ENCODE results near the gene ERVMER34-1.

Gene ERVMER34-1

DNA sequence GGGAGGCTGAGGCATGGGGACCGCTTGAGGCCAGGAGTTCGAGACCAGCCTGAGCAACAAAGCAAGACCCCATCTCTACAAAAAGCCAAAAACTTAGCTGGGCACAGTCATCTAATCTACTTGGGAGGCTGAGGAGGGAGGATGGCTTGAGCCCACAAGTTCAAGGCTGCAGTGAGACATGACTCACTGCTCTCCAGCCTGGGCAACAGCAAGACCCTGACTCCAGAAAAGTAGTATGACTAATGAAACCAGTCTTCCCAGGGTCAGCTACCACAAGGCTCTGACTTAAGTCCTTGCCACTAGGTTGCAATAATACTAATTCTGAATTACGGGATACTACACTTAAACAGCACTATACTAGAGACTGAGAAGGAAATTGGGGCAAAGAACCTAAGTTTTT lies 33.1 kb downstream of the ERVMER34-1 start:
- no peak for DNase-seq

DNA sequence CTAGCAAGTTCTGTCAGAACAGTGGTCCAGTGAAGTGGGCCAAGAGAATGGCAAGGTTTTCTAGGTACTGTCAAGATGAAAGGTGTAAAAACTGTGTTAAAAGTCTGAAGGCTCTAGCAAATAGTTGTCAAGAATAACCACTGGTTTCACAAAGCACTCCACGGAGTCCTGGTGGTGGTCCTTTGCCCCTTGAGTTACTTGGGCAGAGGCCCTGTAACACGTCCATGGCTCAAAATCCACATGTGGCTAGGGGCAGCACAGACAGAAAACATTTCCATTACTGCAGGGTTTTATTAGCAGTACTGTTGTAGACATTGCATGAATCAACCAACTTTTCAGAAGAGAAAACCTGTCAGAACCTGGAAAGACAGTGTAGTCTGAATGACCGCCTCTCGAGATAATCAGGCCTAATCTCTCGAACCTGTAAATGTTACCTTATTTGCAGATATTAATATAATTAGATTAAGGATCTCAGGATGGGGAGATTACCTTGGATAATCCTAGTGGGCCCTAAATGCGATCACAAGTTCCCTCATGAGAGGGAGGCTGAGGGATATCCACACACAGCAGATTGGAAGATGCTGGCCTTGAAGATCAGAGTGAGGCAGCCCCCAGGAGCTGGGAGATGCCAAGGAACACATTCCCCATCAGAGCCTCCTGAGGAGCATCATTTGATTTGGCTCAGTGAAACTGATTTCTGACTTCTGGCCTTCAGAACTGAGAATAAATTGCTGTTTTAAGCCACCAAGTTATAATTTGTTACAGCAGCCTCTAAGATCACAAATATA lies 34.7 kb downstream of the ERVMER34-1 start:
- no peak for DNase-seq

DNA sequence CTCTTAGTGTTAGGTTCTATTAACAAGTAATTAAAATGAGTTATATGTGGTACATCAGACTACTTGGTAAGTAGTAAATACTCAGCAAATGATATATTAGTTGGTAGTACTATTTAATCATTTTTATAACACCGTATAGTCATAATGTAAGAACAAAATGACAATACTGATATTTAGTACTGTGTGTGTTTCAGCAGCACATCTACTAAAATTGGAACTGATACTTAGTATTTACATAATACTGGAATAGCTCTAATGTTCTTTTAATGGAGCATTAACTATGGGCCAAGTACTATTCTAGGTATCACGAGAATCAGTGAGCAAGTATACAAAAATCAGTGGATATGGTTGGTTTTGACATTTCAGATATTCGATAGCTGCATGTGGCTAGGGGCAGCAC lies 35.3 kb downstream of the ERVMER34-1 start:
- DNase-seq, result no peak

DNA sequence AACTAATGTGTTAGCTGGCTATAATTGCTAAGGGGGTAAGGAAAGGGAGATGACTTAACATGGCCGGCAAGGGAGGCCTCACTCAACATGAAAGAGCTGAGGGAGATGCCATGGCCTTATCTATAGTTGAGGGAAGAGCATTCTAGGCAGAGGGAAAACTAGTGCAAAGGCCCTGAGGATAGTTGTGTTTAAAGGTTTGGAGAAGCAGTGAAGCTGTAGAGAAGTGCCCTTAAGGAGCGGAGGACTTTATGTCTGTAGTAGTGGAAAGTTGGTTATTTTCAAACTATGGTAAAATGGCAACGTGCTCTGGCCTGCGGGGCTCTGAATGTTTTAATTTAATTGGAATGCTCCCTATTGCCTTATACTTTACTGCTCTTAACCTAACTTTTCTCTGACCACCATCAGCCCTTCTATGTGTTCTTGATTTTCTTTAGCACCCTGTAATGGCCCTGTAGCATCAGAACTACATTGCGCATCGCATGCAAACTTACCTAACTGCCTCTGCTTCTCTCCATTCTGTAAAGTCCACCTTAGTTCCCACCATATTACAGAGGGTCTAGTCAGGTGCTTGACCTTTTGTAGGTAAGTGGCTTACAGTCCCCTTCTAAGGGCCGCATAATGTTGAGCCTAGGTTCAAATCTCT lies 35.8 kb downstream of the ERVMER34-1 start:
- no peak for DNase-seq

DNA sequence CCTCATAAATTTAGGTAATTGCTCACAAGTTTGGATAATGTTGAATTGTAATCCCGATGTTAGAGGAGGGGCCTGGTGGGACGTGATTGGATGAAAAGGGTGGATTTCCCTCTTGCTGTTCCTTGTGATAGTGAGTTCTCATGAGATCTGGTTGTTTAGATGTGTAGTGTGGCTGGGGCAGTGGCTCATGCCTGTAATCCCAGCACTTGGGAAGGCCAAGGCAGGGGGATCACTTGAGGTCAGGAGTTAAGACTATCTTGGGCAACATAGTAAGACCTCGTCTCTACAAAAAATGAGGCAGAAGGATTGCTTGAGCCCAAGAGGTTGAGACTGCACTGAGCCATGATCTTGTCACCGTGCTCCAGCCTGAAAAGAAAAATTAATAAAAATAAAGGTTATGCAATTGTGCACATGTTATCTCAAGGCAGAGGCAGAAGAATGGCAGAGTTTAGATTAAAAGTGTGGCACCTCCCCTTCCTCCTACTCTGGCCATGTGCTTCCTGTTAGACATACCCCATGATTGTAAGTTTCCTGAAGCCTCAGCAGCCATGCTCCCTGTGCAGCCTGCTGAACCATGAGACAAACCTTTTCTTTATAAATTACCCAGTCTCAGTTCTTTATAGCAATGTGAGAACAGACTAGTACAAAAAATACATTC lies 36.5 kb downstream of the ERVMER34-1 start:
- DNase-seq, result no peak

DNA sequence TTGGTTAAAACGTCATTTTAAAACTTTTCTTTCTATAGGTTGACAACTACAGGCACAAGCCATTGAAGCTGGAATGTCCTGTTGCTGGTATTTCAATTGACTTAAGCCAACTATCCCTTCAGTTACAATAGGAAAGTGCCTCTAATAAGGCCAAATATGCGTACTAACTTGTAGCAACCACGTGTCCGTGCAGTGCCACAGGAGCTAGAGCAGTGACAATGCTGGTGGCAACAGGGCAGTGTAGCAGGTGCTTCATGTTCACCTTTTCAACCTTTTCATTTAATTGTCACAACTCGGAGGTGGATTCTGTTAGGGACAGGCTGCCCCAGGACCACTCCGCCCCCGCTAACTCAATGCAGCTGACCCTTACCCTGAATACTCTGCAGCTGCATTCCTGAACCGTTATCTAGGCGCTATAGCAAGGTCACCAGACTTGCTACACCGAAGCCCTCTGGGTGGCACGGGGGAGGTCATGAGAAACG lies 37.7 kb downstream of the ERVMER34-1 start:
- DNase-seq, result no peak

DNA sequence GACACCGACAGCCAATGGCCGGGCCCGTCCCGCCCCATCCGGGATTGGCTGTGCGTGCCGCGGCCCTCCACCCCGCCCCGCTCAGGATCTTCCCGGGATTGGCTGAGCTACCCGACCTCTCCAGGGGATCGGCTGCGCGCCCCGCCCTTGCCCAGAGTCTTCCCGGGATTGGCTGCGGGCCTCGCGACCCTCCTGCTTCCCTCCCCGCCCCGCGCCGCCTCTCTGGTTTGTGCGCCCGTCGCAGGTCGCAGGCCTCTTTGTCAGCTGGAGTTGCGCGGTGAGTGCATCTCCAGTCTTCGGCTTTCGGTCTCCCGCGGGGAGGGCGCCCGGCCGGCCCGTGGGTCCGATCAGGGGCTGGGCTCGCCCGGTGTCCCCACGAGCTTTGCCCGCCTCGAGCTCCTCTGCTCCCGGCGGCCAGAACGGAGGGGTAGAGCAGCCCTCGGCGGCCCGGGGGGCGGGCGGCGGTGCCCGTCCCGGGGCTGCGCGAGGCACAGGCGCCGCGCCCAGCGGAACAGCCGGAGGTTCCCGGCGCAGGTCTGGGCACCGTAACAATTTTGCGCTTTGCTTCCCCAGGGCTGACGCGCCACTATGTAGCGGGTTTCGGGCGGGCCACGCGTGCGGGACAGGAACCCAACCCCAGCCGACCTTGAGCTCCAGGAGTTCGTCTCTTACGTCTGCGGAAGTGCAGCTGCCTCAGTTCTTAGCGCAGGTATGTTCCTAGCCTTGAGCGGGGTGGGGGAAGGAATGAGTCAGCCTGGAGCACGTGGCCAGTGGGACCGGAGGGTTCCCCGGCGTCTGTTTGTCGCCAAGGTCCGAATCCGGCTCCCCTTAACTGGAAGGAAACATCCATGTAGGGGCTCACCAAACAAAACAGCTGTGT lies 38.7 kb downstream of the ERVMER34-1 start:
- peak; percentile 97 for DNase-seq

DNA sequence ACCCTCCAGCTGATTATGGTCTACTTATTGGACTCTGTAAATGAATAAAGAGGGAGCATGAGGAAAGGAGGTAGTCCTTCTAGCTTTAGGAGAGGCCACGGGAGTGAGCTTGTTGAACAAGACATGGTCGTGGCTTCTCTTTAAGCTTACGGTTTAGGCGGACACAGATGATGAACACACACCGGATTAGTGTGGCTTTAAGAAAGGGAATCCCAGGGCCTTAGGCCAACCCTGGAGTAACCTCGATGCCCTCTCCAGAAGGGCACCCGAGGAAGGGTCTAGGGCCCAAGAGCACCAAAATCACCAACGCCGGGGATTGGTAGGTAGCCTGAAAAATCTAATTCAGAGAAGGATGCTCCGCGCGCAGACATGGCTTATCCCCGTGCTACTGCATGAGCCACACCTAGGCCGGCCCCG lies 39.4 kb downstream of the ERVMER34-1 start:
- DNase-seq, result no peak

DNA sequence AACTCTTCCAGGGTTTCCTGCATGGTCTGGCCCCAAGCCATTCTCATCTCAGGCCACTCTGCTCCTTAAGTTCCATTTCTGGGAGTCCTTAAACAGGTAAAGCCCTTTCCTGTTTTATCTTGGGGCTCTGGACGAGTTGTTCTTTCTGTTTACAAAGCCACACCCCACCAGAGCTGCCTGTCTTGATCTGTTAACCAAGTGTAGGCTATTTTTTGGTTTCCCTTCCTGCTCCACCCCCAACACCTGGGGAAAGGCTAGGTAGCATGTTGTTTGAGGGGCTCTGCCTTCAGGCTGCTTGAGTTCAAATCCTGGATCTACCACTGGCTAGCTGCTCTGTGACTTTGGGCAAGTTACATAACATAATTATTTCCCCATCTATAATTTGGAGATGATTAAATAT lies 40.0 kb downstream of the ERVMER34-1 start:
- no peak for DNase-seq

DNA sequence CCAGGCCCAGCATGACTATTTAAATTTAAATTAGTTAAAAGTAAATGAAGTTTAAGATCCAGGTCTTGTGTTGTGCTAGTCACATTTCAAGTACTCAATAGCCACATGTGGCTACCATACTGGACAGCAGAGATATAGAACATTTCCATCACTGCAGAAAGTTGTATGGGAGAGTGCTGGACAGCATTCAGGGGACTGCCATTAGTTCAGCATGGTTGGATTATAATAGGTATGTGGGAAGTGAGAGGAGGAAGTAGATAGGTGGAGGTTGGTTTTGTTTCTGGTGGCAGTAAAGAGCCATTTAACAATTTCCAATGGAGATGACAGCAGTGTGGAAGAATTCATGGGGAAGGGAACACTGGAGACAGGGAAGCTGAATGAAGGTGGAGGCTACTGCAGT lies 42.1 kb downstream of the ERVMER34-1 start:
- DNase-seq, result no peak

DNA sequence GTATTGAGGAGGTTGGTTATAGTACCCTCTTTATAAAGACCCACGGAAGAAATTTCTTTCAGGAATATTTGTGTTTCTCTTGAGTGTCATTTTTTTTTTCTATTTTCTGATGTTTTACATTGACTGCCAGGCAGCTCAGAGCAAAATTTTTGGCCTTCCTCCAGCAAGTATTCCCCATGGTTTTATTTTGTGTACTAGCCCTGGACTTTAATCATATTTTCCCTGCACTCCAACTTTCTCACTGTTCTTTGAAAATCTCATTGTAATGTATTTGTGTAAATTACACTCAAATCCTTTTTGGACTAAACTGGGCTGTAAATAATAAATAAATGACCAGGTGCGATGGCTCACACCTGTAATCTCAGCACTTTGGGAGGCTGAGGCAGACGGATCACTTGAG lies 46.6 kb downstream of the ERVMER34-1 start:
- no peak for DNase-seq

DNA sequence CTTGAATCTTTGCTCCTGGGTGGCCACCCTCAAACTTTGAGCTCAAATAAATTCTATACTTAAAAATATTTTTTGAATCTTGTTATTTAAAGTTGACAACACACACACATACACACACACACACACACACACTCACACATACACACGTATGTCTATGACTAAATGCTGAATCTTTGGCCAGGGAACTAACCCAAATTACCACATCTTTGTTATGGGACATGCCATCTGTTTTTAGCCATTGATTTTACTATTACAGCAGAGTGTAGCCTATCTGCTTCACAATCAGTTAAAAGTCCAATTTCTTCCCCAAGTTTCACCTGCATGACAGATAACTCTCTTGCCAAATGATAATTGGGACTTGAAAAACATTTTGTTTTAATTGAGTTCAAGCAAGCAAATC lies 47.1 kb downstream of the ERVMER34-1 start:
- no peak for DNase-seq

DNA sequence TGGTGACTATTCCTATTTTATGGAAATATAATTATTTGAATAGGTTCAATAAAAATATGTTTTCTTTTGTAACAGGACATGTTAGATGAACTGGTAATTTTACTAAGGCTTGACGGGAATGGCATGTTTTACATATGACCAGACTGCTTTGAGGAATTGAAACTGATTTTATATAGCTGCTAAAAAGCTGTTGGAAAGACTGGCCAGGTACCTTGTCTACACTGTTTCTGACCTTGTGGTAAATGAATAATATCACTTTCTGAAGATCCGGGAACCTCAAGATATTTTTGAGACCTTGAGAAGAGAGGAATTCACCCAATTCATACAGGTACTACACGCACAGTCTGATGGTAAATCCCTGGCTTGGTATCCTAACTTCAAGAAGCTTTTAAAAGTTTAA lies 50.0 kb downstream of the ERVMER34-1 start:
- no peak for DNase-seq

DNA sequence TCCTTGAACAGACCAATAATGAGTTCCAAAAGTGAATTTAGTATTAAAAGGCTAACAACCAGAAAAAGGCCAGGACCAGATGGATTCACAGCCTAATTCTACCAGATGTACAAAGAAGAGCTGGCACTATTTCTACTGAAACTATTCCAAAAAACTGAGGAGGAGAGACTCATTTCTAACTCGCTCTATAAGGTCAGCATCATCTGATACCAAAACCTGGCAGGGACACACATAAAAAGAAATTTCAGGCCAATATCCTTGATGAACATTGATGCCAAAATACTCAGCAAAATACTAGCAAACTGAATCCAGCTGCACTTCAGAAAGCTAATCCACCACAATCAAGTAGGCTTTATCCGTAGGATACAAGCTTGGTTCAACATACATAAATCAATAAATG lies 56.3 kb downstream of the ERVMER34-1 start:
- DNase-seq, result no peak

DNA sequence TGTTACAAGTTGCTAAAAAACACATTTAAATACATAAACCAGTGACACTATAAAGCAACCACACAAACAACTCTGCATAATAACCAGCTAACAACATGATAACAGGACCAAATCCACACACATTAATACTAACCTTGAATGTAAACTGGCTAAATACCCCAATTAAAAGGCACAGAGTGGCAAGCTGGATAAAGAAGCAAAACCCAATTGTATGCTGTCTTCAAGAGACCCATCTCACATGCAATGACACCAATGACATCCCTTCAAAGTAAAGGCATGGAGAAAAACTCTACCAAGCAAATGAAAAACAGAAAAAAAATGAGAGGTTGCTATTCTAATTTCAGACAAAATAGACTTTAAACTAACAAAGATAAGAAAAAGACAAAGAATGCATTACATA lies 57.7 kb downstream of the ERVMER34-1 start:
- no peak for DNase-seq

All from fibroblast of upper back skin (primary cell).